ENCODE results near the gene ZCCHC2.

GRCh38 chr18:62616331-62616805, 93.5 kb downstream of the ZCCHC2 start:
- TF ChIP-seq, protein P1, sequence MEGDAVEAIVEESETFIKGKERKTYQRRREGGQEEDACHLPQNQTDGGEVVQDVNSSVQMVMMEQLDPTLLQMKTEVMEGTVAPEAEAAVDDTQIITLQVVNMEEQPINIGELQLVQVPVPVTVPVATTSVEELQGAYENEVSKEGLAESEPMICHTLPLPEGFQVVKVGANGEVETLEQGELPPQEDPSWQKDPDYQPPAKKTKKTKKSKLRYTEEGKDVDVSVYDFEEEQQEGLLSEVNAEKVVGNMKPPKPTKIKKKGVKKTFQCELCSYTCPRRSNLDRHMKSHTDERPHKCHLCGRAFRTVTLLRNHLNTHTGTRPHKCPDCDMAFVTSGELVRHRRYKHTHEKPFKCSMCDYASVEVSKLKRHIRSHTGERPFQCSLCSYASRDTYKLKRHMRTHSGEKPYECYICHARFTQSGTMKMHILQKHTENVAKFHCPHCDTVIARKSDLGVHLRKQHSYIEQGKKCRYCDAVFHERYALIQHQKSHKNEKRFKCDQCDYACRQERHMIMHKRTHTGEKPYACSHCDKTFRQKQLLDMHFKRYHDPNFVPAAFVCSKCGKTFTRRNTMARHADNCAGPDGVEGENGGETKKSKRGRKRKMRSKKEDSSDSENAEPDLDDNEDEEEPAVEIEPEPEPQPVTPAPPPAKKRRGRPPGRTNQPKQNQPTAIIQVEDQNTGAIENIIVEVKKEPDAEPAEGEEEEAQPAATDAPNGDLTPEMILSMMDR (IDR thresholded peaks at IDR 0.05; ENCODE audit: insufficient read depth, low read length, poor library complexity, severe bottlenecking) = no peak
- no peak for TF ChIP-seq EZH2phosphoT487 (conservative IDR thresholded peaks at IDR 0.05; ENCODE audit: low read length)

Data from SU-DHL-6 (cell line).